IMR-90 (cell line): ENCODE data around the gene ZFHX3. TPM values are rescaled to one million over a fixed set of nuclear protein-coding genes. Genes with fewer than 3 reads are reported as not detected.

ENCODE experiments used
- ATAC-seq: fragments of 200-7000 bp; cut with Tn5 transposase; 2 replicates; pipeline ENCODE4 v1.9.1; 2020; ENCODE audit warnings: low read depth, mild to moderate bottlenecking, moderate library complexity
- BruUV-seq: library from RNA; stranded (reverse); fragments of 400-500 nt; replicated peaks from 2 replicates; lab custom pipeline; 2021; lab: Mats Ljungman, UMichigan
- CTCF ChIA-PET: fragments of 300-600 bp; formaldehyde crosslinking; extraction: SDS; loops from one replicate; lab custom pipeline; 2021; ENCODE audit warnings: antibody characterized with exemption; lab: Yijun Ruan, JAX
- POLR2A ChIA-PET: fragments of 300-600 bp; sonication (Branson Sonifier 250); formaldehyde crosslinking; loops from one replicate; lab custom pipeline; 2022; ENCODE audit warnings: antibody characterized with exemption; ENCODE audit not compliant: unreplicated experiment; lab: Charles Lee
- DNase-seq: peaks from one replicate; pipeline ENCODE4 v3.0.0; 2013
- H2AFZ ChIP-seq: replicated peaks from 2 replicates; pipeline ENCODE3; 2013; ENCODE audit warnings: low read length, mild to moderate bottlenecking; ENCODE audit not compliant: poor library complexity
- H2AK5ac ChIP-seq: 2 replicates; pipeline ENCODE4 v1.6.1; 2013; ENCODE audit warnings: low read depth, low read length, inconsistent platforms
- H2AK9ac ChIP-seq: replicated peaks from 2 replicates; pipeline ENCODE3; 2013; ENCODE audit warnings: mild to moderate bottlenecking, low read depth, low read length, moderate library complexity; ENCODE audit not compliant: poor library complexity
- H2BK120ac ChIP-seq: 2 replicates; pipeline ENCODE4 v1.6.1; 2013; ENCODE audit warnings: low read depth, low read length, inconsistent platforms
- H2BK15ac ChIP-seq: 3 replicates; pipeline ENCODE4 v1.6.1; 2013; ENCODE audit warnings: low read depth, low read length, inconsistent platforms
- H2BK20ac ChIP-seq: 2 replicates; pipeline ENCODE4 v1.6.1; 2013; ENCODE audit warnings: low read depth, mild to moderate bottlenecking, inconsistent platforms, low read length, moderate library complexity
- H2BK5ac ChIP-seq: 2 replicates; pipeline ENCODE4 v1.6.1; 2013; ENCODE audit warnings: mild to moderate bottlenecking, low read depth, low read length, inconsistent platforms; ENCODE audit not compliant: poor library complexity, severe bottlenecking
- H3K14ac ChIP-seq: replicated peaks from 2 replicates; pipeline ENCODE4 v1.6.1; 2013; ENCODE audit warnings: low read depth, low read length, inconsistent platforms
- H3K18ac ChIP-seq: 2 replicates; pipeline ENCODE4 v1.6.1; 2013; ENCODE audit warnings: low read depth, low read length, control low read depth
- H3K23ac ChIP-seq: 2 replicates; pipeline ENCODE4 v1.6.1; 2013; ENCODE audit warnings: low read depth, low read length, inconsistent platforms
- H3K27ac ChIP-seq: 2 replicates; pipeline ENCODE4 v1.5.1; 2013; ENCODE audit warnings: mild to moderate bottlenecking, control low read depth, low read length; ENCODE audit not compliant: insufficient read depth
- H3K27me3 ChIP-seq: 2 replicates; pipeline ENCODE4 v1.6.1; 2013; ENCODE audit warnings: low read length; ENCODE audit not compliant: control insufficient read depth, insufficient read depth
- H3K36me3 ChIP-seq: 2 replicates; pipeline ENCODE4 v1.6.1; 2013; ENCODE audit warnings: low read length, mixed read lengths; ENCODE audit not compliant: control insufficient read depth, insufficient read depth
- H3K4ac ChIP-seq: 2 replicates; pipeline ENCODE4 v1.6.1; 2013; ENCODE audit warnings: low read depth, low read length, inconsistent platforms
- H3K4me1 ChIP-seq: 2 replicates; pipeline ENCODE4 v1.6.1; 2013; ENCODE audit warnings: low read length, mixed read lengths; ENCODE audit not compliant: control insufficient read depth, insufficient read depth
- H3K4me2 ChIP-seq: 2 replicates; pipeline ENCODE4 v1.6.1; 2013; ENCODE audit warnings: low read depth, mild to moderate bottlenecking, control low read depth, low read length, moderate library complexity
- H3K4me3 ChIP-seq: 2 replicates; pipeline ENCODE4 v1.5.1; 2013; ENCODE audit warnings: low read depth, mild to moderate bottlenecking, control low read depth, low read length, moderate library complexity; ENCODE audit not compliant: insufficient read depth
- H3K56ac ChIP-seq: 2 replicates; pipeline ENCODE4 v1.6.1; 2013; ENCODE audit warnings: low read length, inconsistent platforms; ENCODE audit not compliant: insufficient read depth; ENCODE audit errors: extremely low read depth
- H3K79me1 ChIP-seq, 2 experiments: 2 replicates each; pipeline ENCODE4 v1.6.1; 2013; ENCODE audit warnings: low read length in 2 of 2, inconsistent platforms in 1 of 2, low read depth in 1 of 2
- H3K9ac ChIP-seq: 2 replicates; pipeline ENCODE4 v1.6.1; 2013; ENCODE audit warnings: low read depth, low read length, control low read depth
- H3K9me1 ChIP-seq: 2 replicates; pipeline ENCODE4 v1.6.1; 2013; ENCODE audit warnings: low read length, inconsistent platforms; ENCODE audit not compliant: insufficient read depth
- H3K9me3 ChIP-seq: 2 replicates; pipeline ENCODE4 v1.6.1; 2013; ENCODE audit warnings: low read length; ENCODE audit not compliant: control insufficient read depth, insufficient read depth
- H4K20me1 ChIP-seq: 2 replicates; pipeline ENCODE4 v1.6.1; 2013; ENCODE audit warnings: low read length, inconsistent platforms; ENCODE audit not compliant: insufficient read depth
- H4K5ac ChIP-seq: 2 replicates; pipeline ENCODE4 v1.6.1; 2013; ENCODE audit warnings: mild to moderate bottlenecking, low read depth, low read length, control low read depth
- H4K8ac ChIP-seq, 2 experiments: 2 replicates each; pipeline ENCODE4 v1.6.1; 2013; ENCODE audit warnings: low read depth in 2 of 2, low read length in 2 of 2, control low read depth in 1 of 2, inconsistent platforms in 1 of 2
- H4K91ac ChIP-seq: 2 replicates; pipeline ENCODE4 v1.6.1; 2013; ENCODE audit warnings: low read depth, low read length, inconsistent platforms; ENCODE audit not compliant: insufficient read depth
- CTCF ChIP-seq: conservative IDR thresholded peaks from 2 replicates; pipeline ENCODE4 v1.5.1; 2012; ENCODE audit warnings: mild to moderate bottlenecking, low read depth, low read length, improper control_type of control experiment
- MAZ ChIP-seq: IDR thresholded peaks from 2 replicates; pipeline ENCODE4 v1.6.1; 2012; ENCODE audit warnings: low read depth, mild to moderate bottlenecking, low read length, improper control_type of control experiment, moderate library complexity, borderline replicate concordance
- WGBS, 2 experiments: methylation state at CpG; one replicate each; pipeline versions ENCODE4 v1.1.5 to v1.1.7; 2013; ENCODE audit warnings: missing lambda C conversion rate in 2 of 2; ENCODE audit not compliant: insufficient read length in 1 of 2; ENCODE audit errors: extremely low coverage in 2 of 2; 5-methylcytosine and 5-hydroxymethylcytosine counted together
- dilution Hi-C: fragments of 300-500 bp; cut with HindIII; formaldehyde crosslinking; loops from one replicate; pipeline ENCODE4 v1.14.3; 2018; ENCODE audit warnings: low sequenced_read_pairs; ENCODE audit not compliant: unreplicated experiment
- in situ Hi-C: fragments of 300-500 bp; cut with MboI; formaldehyde crosslinking; loops from 3 replicates; pipeline ENCODE4 v1.14.3; 2019; ENCODE audit warnings: low sequenced_read_pairs, inconsistent platforms, mixed read lengths
- intact Hi-C: fragments of 100-400 bp; cut with micrococcal nuclease; formaldehyde crosslinking; loops from 2 replicates; pipeline ENCODE4 v1.10.0; 2022
- polyA plus RNA-seq, 3 experiments: library from polyadenylated mRNA; depleted of rRNA; stranded (reverse); fragments of >200 nt; gene quantifications; 2 replicates each; pipeline ENCODE4 v1.2.3, GENCODE V29; 2012; ENCODE audit warnings: low replicate concordance in 1 of 3
- total RNA-seq: library from RNA; depleted of rRNA; stranded (reverse); fragments of >200 nt; gene quantifications from 2 replicates; pipeline ENCODE4 v1.2.3, GENCODE V29; 2012

Gene ZFHX3
- total and polyA plus RNA-seq, 2 of the 4 experiments (the other 2 are of a cell fraction) = 1.4 to 1.7 TPM

- H4K5ac ChIP-seq = peak overlapping the region; percentile 58; the same call in 1 of the 2 replicates
- DNase-seq = no peak
- dilution Hi-C loops = no loop called here
- peak overlapping the region; percentile 57 for H3K14ac ChIP-seq
- ChIA-PET POLR2A (no interaction called here), CTCF (interaction anchor here (0.5 kb wide), 1 partner anchor 815 kb away, joined by 3 read pairs; no protein-coding TSS in a partner anchor)
- TF ChIP-seq MAZ (no peak), CTCF (0 out of 2 replicates have a peak, but pooled peaks have one; percentile 3)
- H3K4me3 ChIP-seq = no peak overlapping the region
- H2AK5ac ChIP-seq = peak overlapping the region; percentile 52
- ATAC-seq = no peak
- H2BK15ac ChIP-seq = peak overlapping the region; percentile 55; the same call in 2 of the 3 replicates
- peak overlapping the region; percentile 41; the same call in 1 of the 2 replicates for H3K56ac ChIP-seq
- peaks cover 6% of the 10 kb centered on the region; the same call in 1 of the 2 replicates for H3K9me1 ChIP-seq
- no peaks in the 10 kb centered on the region for H3K27me3 ChIP-seq
- H2BK20ac ChIP-seq = peak overlapping the region; percentile 71
- H2BK5ac ChIP-seq = peak overlapping the region; percentile 83
- no peak overlapping the region for H3K4me2 ChIP-seq
- WGBS, 2 experiments = no CpG with 5 or more reads among the region's 5 CpGs
- H4K20me1 ChIP-seq = no peaks in the 10 kb centered on the region
- in situ Hi-C loops = loop anchor here (10.0 to 25.0 kb wide), 3 partner anchors 167 to 1219 kb away; partner anchors contain the start of gene PSMD7
- H3K18ac ChIP-seq = peak overlapping the region; percentile 74
- peak overlapping the region; percentile 5 to 68 for H4K8ac ChIP-seq
- intact Hi-C loops = no loop called here
- H4K91ac ChIP-seq = peak overlapping the region; percentile 57
- no TSS peak for BruUV-seq
- no peak overlapping the region for H3K9ac ChIP-seq
- H2AK9ac ChIP-seq = peak overlapping the region; percentile 37
- H3K9me3 ChIP-seq = no peaks in the 10 kb centered on the region
- no peaks in the 10 kb centered on the region for H3K36me3 ChIP-seq
- H3K79me1 ChIP-seq = peaks cover 0 to 3% of the 10 kb centered on the region in 2 experiments; a peak in 1 of 4 replicates
- peaks cover 38% of the 10 kb centered on the region for H3K4me1 ChIP-seq
- peak overlapping the region; percentile 85 for H2BK120ac ChIP-seq
- H3K4ac ChIP-seq = peak overlapping the region; percentile 74
- peak overlapping the region; percentile 73; the same call in 1 of the 2 replicates for H3K23ac ChIP-seq
- H3K27ac ChIP-seq = peak overlapping the region; percentile 68; the same call in 1 of the 2 replicates
- H2AFZ ChIP-seq = peak overlapping the region; percentile 85
These were observed 20.0 kb upstream of the ZFHX3 start for GRCh38 chr16:73067671-73068540.
